ENCODE results near the gene ZNF100.

DNA sequence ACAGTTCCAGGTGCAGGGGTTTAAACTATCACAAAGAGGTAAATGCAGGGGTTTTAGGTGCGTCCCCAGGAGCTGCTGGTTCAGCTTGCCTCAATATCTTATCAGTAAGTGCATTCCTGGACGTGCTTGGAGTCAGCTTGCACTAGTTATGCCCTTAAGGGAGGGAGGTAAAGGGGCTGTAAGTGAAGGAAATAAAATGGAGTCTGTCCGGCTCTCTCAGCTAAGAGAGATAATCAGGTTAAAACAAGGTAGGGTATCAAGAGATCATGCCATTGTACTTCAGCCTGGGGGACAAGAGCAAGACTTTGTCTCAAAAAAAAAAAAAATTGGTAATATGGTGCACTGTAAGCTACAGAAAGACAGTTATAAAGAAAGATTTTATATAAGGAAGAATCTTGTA lies 69.7 kb downstream of the ZNF100 start:
- no peak for TF ChIP-seq POLR2A (IDR thresholded peaks at IDR 0.05)
- TF ChIP-seq, protein P1, sequence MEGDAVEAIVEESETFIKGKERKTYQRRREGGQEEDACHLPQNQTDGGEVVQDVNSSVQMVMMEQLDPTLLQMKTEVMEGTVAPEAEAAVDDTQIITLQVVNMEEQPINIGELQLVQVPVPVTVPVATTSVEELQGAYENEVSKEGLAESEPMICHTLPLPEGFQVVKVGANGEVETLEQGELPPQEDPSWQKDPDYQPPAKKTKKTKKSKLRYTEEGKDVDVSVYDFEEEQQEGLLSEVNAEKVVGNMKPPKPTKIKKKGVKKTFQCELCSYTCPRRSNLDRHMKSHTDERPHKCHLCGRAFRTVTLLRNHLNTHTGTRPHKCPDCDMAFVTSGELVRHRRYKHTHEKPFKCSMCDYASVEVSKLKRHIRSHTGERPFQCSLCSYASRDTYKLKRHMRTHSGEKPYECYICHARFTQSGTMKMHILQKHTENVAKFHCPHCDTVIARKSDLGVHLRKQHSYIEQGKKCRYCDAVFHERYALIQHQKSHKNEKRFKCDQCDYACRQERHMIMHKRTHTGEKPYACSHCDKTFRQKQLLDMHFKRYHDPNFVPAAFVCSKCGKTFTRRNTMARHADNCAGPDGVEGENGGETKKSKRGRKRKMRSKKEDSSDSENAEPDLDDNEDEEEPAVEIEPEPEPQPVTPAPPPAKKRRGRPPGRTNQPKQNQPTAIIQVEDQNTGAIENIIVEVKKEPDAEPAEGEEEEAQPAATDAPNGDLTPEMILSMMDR (IDR thresholded peaks at IDR 0.05): no peak

Measured in right lobe of liver (tissue), 4 donors.